ENCODE data around the gene AKT3. TPM values are rescaled to one million over a fixed set of nuclear protein-coding genes. Genes with fewer than 3 reads are reported as not detected.

Gene AKT3
- total and polyA plus RNA-seq, 2 of the 8 experiments (the other 6 are each of a cell fraction or from before 2014, with no cell fraction given), result 6.0 to 36.4 TPM

GRCh38 chr1:243483071-243483771 lies 366.8 kb downstream of the AKT3 start:
- peaks cover 0 to 28% (median 18%) of the 10 kb centered on the region in 4 experiments; a peak in 6 of 7 replicates for H3K4me1 ChIP-seq (replicated peaks in 1 of 4; ENCODE audit: control insufficient read depth in 3 of 4, insufficient read depth in 4 of 4, low read length in 3 of 4)
- H4K8ac ChIP-seq (ENCODE audit: extremely low read depth, insufficient read depth, low read length), result peak overlapping the region; percentile 73
- DNase-seq (ENCODE audit: low read depth in 1 of 2, low spot score in 2 of 2) (peak in 1 of 2 experiments; percentile 69), FAIRE-seq (no peak)
- peak overlapping the region; percentile 4 for H4K5ac ChIP-seq (ENCODE audit: insufficient read length, low read depth, low read length)
- H3K79me2 ChIP-seq (ENCODE audit: control insufficient read depth in 1 of 2, insufficient read depth in 2 of 2, low read length in 2 of 2), result no peaks in the 10 kb centered on the region
- ChIA-PET POLR2A (ENCODE audit: partially characterized antibody) (interaction anchor here (1.0 to 1.9 kb wide), 2 partner anchors 8 to 13 kb away, joined by 3 to 7 read pairs; no protein-coding TSS in a partner anchor), CTCF (ENCODE audit: partially characterized antibody) (interaction anchor here (0.7 to 1.5 kb wide), 7 partner anchors 8 to 140 kb away, joined by 3 to 7 read pairs (median 4); no protein-coding TSS in a partner anchor)
- H3K23me2 ChIP-seq (ENCODE audit: low read depth, low read length), result peaks cover 16% of the 10 kb centered on the region
- H3K4me3 ChIP-seq (ENCODE audit: extremely low read depth in 1 of 4, insufficient read depth in 2 of 4, low read depth in 3 of 4, low read length in 4 of 4), result peak overlapping the region; percentile 39 to 64 (median 52)
- no peaks in the 10 kb centered on the region for H3K79me1 ChIP-seq (ENCODE audit: low read depth, low read length)
- H3K9me3 ChIP-seq (ENCODE audit: insufficient read depth in 2 of 2, low read depth in 1 of 2, low read length in 1 of 2), result no peaks in the 10 kb centered on the region
- no peaks in the 10 kb centered on the region for H4K20me1 ChIP-seq (replicated peaks in 1 of 2; ENCODE audit: control insufficient read depth in 1 of 2, insufficient read depth in 2 of 2, low read length in 2 of 2)
- H4K91ac ChIP-seq (replicated peaks; ENCODE audit: insufficient read length, low read length), result peak overlapping the region; percentile 97
- H2BK5ac ChIP-seq (ENCODE audit: low read depth, low read length), result peak overlapping the region; percentile 75; the same call in 1 of the 2 replicates
- H2BK20ac ChIP-seq (ENCODE audit: low read length), result 0 out of 2 replicates have a peak overlapping the region, but pooled peaks have one; percentile 72
- no peaks in the 10 kb centered on the region for H3K36me3 ChIP-seq (ENCODE audit: control insufficient read depth in 2 of 4, insufficient read depth in 4 of 4, low read length in 3 of 4)
- peak overlapping the region; percentile 95 for H3K18ac ChIP-seq (ENCODE audit: extremely low read depth, low read length)
- WGBS, 2 experiments (ENCODE audit: extremely low coverage in 1 of 2, insufficient coverage in 1 of 2, insufficient read length in 1 of 2, insufficient replicate concordance in 2 of 2, low coverage in 1 of 2, low lambda C conversion rate in 2 of 2, missing lambda C conversion rate in 1 of 2), result 4% methylated on average over 14 of the region's 60 CpGs; no CpG with 5 or more reads in 1 of the 2 experiments
- H3K27me3 ChIP-seq (replicated peaks in 1 of 4; ENCODE audit: control insufficient read depth in 3 of 4, extremely low read depth in 1 of 4, insufficient read depth in 3 of 4, low read length in 3 of 4), result peaks cover 0 to 5% (median 2%) of the 10 kb centered on the region in 4 experiments; a peak in 3 of 7 replicates
- H2BK15ac ChIP-seq (ENCODE audit: low read length), result peak overlapping the region; percentile 72; the same call in 1 of the 2 replicates
- peak overlapping the region; percentile 94; the same call in 1 of the 2 replicates for H2BK12ac ChIP-seq (ENCODE audit: low read depth, low read length)
- peak overlapping the region; percentile 57 for H2AFZ ChIP-seq (ENCODE audit: low read length)
- peak overlapping the region; percentile 85; the same call in 1 of the 2 replicates for H2AK5ac ChIP-seq (ENCODE audit: low read depth, low read length)
- peak overlapping the region; percentile 96 for H2BK120ac ChIP-seq (replicated peaks; ENCODE audit: low read depth, low read length)
- peak overlapping the region; percentile 30; the same call in 1 of the 2 replicates for H3K27ac ChIP-seq (ENCODE audit: low read depth, low read length)
- no peak overlapping the region for H3K23ac ChIP-seq (ENCODE audit: insufficient read length)
- no peak overlapping the region for H3K14ac ChIP-seq (ENCODE audit: insufficient read length)
- H3K4ac ChIP-seq (replicated peaks; ENCODE audit: insufficient read length, low read depth, low read length), result peak overlapping the region; percentile 39
- peak overlapping the region; percentile 71 for H3K56ac ChIP-seq (replicated peaks; ENCODE audit: insufficient read length, low read depth, low read length)
- peak overlapping the region; percentile 83 to 88 for H3K4me2 ChIP-seq (ENCODE audit: insufficient read depth in 1 of 2, low read depth in 2 of 2, low read length in 2 of 2)
- H3K9ac ChIP-seq (replicated peaks in 1 of 4; ENCODE audit: extremely low read depth in 1 of 4, low read depth in 3 of 4, low read length in 3 of 4), result peak overlapping the region in 3 of 4 experiments; percentile 34 to 54 (median 39); a peak in 6 of 7 replicates
- TF ChIP-seq CTCF (IDR thresholded peaks at IDR 0.05; ENCODE audit: control extremely low read depth in 1 of 3, insufficient read depth in 1 of 3, low read depth in 1 of 3, low read length in 3 of 3) (peak; percentile 18 to 27 (median 26)), FOSL1 (IDR thresholded peaks at IDR 0.05; ENCODE audit: insufficient read depth, low read depth, low read length) (no peak), ATF3 (IDR thresholded peaks at IDR 0.05; ENCODE audit: insufficient read depth, low read depth, low read length) (no peak), SIN3A (conservative IDR thresholded peaks at IDR 0.05 in 1 of 2, IDR thresholded peaks at IDR 0.05 in 1 of 2; ENCODE audit: low read depth in 1 of 2, low read length in 2 of 2) (no peak), RAD21 (IDR thresholded peaks at IDR 0.05 in 1 of 2, conservative IDR thresholded peaks at IDR 0.05 in 1 of 2; ENCODE audit: low read depth in 2 of 2, low read length in 2 of 2) (peak; percentile 27 to 50; a peak in 3 of 4 replicates)

Measured in H1 (cell line).